Measurements from ENCODE around the gene RASA3. TPM values are rescaled to one million over a fixed set of nuclear protein-coding genes. Genes with fewer than 3 reads are reported as not detected.

Gene RASA3
- total and polyA plus RNA-seq, 9 of the 15 experiments (the other 6 are each of a cell fraction or from before 2014, with no cell fraction given) = 0.72 to 25.3 (median 14.4) TPM

DNA sequence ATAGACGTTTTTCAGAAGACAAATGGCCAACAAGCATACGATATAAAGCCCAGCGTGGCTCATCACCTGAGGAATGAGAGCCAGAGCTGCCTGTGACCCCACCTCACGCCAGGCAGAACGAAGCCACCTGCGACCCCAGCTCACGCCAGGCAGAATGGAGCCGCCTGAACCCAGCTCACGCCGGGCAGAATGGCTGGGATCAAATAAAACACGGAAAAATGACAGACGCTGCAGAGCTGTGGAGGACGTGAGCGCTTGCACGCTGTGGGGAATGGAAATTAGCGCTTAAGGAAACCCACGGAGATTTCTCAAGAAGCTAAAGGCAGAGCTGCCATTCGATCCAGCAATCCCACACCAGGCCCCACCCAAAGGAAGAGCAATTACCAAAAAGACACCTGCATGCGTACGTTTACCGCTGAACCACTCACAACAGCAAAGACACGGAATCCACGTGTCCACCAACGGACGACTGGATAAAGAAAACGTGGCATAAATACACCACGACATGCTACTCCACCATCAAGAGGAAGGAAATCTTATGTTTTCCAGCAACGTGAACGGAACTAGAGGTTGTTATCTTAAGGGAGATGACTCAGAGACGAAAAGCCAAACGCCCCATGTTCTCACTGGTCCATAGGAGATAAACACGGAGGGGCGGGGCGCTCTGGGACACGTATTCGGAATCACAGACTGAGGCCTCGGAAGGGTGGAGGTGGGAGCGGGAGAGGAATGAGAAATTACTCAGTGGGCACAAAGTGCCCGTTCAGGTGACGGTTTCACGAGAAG, 127.8 kb downstream of the RASA3 start (continued):
- TF ChIP-seq MYNN (IDR thresholded peaks at IDR 0.05) (no peak), MYNN (CRISPR knock-in tag; IDR thresholded peaks at IDR 0.05) (no peak), DDX20 (tag; IDR thresholded peaks at IDR 0.05; ENCODE audit: low read depth) (no peak), ZNF41 (CRISPR knock-in tag; conservative IDR thresholded peaks at IDR 0.05) (no peak), CREB1 (IDR thresholded peaks at IDR 0.05) (no peak; the same call in 1 of the 2 replicates), CREB1 (CRISPR knock-in tag; IDR thresholded peaks at IDR 0.05) (no peak; the same call in 1 of the 2 replicates), CHD4 (IDR thresholded peaks at IDR 0.05; ENCODE audit: insufficient read depth, insufficient replicate concordance, low read depth, low read length, poor library complexity, severe bottlenecking) (no peak), C11orf30 (IDR thresholded peaks at IDR 0.05; ENCODE audit: low read depth) (peak; percentile 29), ZNF586 (CRISPR knock-in tag; conservative IDR thresholded peaks at IDR 0.05) (no peak), MYC (IDR thresholded peaks at IDR 0.05; ENCODE audit: low read depth, low read length) (peak; percentile 91), MYC (CRISPR knock-in tag; IDR thresholded peaks at IDR 0.05; ENCODE audit: borderline replicate concordance, low read depth) (no peak), GTF2F1 (IDR thresholded peaks at IDR 0.05; ENCODE audit: low read depth, low read length) (no peak), ZBTB5 (IDR thresholded peaks at IDR 0.05) (no peak), FOXM1 (IDR thresholded peaks at IDR 0.05; ENCODE audit: low read depth) (peak; percentile 66), FOXM1 (CRISPR knock-in tag; IDR thresholded peaks at IDR 0.05; ENCODE audit: low read depth) (no peak), CHCHD3 (CRISPR knock-in tag; IDR thresholded peaks at IDR 0.05) (no peak), MTA1 (IDR thresholded peaks at IDR 0.05; ENCODE audit: borderline replicate concordance) (0 out of 2 replicates have a peak, but pooled peaks have one; percentile 47), NRF1 (conservative IDR thresholded peaks at IDR 0.05 in 1 of 2, IDR thresholded peaks at IDR 0.05 in 1 of 2) (no peak), HSF4 (CRISPR knock-in tag; IDR thresholded peaks at IDR 0.05; ENCODE audit: borderline replicate concordance) (no peak; the same call in 1 of the 2 replicates), ZNF133 (CRISPR knock-in tag; IDR thresholded peaks at IDR 0.05) (no peak), ZNF766 (CRISPR knock-in tag; conservative IDR thresholded peaks at IDR 0.05) (no peak), BRCA1 (IDR thresholded peaks at IDR 0.05) (no peak), BRCA1 (CRISPR knock-in tag; IDR thresholded peaks at IDR 0.05) (no peak)
- TF ChIP-seq, protein P1, sequence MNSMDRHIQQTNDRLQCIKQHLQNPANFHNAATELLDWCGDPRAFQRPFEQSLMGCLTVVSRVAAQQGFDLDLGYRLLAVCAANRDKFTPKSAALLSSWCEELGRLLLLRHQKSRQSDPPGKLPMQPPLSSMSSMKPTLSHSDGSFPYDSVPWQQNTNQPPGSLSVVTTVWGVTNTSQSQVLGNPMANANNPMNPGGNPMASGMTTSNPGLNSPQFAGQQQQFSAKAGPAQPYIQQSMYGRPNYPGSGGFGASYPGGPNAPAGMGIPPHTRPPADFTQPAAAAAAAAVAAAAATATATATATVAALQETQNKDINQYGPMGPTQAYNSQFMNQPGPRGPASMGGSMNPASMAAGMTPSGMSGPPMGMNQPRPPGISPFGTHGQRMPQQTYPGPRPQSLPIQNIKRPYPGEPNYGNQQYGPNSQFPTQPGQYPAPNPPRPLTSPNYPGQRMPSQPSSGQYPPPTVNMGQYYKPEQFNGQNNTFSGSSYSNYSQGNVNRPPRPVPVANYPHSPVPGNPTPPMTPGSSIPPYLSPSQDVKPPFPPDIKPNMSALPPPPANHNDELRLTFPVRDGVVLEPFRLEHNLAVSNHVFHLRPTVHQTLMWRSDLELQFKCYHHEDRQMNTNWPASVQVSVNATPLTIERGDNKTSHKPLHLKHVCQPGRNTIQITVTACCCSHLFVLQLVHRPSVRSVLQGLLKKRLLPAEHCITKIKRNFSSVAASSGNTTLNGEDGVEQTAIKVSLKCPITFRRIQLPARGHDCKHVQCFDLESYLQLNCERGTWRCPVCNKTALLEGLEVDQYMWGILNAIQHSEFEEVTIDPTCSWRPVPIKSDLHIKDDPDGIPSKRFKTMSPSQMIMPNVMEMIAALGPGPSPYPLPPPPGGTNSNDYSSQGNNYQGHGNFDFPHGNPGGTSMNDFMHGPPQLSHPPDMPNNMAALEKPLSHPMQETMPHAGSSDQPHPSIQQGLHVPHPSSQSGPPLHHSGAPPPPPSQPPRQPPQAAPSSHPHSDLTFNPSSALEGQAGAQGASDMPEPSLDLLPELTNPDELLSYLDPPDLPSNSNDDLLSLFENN (IDR thresholded peaks at IDR 0.05; ENCODE audit: low read depth in 2 of 2, low read length in 2 of 2) = no peak; a peak in 1 of 4 replicates

Measured in K562 (cell line).